Measurements from ENCODE around the gene PGLYRP3. TPM values are rescaled to one million over a fixed set of nuclear protein-coding genes. Genes with fewer than 3 reads are reported as not detected.

PGLYRP3 gene
- total RNA-seq, 1 donor from 2014 or later: not detected

DNA sequence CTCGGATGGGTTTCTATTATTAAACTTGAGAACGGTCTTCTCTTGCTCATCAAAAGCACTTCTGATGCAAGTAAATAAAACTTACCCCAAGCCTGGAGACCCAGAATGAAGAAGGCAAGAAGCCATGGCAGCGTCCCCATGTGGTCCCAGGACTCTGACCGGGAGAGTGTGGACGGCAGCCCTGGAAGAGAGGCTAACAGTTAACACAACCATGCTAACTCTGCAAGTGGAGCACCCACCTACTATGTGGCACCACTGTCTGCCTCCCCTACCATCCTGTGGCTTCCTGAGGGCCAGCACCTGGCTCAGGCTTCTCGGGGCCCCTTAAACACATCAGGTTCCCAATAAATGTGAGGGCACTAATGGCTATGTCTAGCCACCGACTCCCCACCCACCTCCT lies 2.2 kb downstream of the PGLYRP3 start:
- Histone ChIP-seq H3K27ac (replicated peaks) (no peak overlapping the region), H3K27me3 (ENCODE audit: low read depth) (peaks cover 47% of the 10 kb centered on the region), H3K4me3 (no peak overlapping the region), H3K9me3 (replicated peaks) (peaks cover 11% of the 10 kb centered on the region), H3K36me3 (no peaks in the 10 kb centered on the region), H3K4me1 (no peaks in the 10 kb centered on the region)
- TF ChIP-seq, protein P1, sequence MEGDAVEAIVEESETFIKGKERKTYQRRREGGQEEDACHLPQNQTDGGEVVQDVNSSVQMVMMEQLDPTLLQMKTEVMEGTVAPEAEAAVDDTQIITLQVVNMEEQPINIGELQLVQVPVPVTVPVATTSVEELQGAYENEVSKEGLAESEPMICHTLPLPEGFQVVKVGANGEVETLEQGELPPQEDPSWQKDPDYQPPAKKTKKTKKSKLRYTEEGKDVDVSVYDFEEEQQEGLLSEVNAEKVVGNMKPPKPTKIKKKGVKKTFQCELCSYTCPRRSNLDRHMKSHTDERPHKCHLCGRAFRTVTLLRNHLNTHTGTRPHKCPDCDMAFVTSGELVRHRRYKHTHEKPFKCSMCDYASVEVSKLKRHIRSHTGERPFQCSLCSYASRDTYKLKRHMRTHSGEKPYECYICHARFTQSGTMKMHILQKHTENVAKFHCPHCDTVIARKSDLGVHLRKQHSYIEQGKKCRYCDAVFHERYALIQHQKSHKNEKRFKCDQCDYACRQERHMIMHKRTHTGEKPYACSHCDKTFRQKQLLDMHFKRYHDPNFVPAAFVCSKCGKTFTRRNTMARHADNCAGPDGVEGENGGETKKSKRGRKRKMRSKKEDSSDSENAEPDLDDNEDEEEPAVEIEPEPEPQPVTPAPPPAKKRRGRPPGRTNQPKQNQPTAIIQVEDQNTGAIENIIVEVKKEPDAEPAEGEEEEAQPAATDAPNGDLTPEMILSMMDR (IDR thresholded peaks at IDR 0.05; ENCODE audit: borderline replicate concordance): no peak
- no peak for DNase-seq
- intact Hi-C loops (cut with micrococcal nuclease): no loop called here

- H3K27ac ChIP-seq (replicated peaks): no peak overlapping the region
- intact Hi-C loops (cut with micrococcal nuclease): no loop called here
- H3K27me3 ChIP-seq (ENCODE audit: low read depth): peaks cover 47% of the 10 kb centered on the region
- H3K36me3 ChIP-seq: no peaks in the 10 kb centered on the region
- no peaks in the 10 kb centered on the region for H3K4me1 ChIP-seq
- H3K9me3 ChIP-seq (replicated peaks): peaks cover 5% of the 10 kb centered on the region
- TF ChIP-seq, protein P1 (IDR thresholded peaks at IDR 0.05; ENCODE audit: borderline replicate concordance): no peak
- no peak overlapping the region for H3K4me3 ChIP-seq
- no peak for DNase-seq
Observed at GRCh38 chr1:153309441-153309840, 3.3 kb downstream of the PGLYRP3 start.

DNA sequence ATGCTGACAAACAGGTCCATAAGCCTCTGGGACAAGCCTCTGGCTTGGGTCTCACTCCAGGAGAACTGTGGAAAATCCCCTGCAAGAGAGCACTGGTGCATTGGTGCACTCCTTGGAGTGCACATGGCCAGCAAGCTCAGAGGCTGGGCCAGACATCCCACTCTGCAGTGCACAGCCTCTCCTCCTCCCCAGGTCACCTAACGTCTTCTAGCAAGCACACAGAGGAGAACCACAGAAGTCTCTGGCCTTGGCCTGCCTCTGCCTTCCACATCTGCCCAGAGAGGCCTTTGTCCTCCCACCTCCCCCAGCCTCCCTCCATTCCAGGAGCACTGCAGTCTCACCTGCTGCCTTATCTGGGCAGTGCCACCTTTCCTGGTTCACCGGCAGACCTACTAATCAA lies 4.2 kb downstream of the PGLYRP3 start:
- no peak overlapping the region for H3K27ac ChIP-seq (replicated peaks)
- peaks cover 54% of the 10 kb centered on the region for H3K27me3 ChIP-seq (ENCODE audit: low read depth)
- H3K4me1 ChIP-seq: no peaks in the 10 kb centered on the region
- H3K4me3 ChIP-seq: no peak overlapping the region
- TF ChIP-seq, protein P1 (IDR thresholded peaks at IDR 0.05; ENCODE audit: borderline replicate concordance): no peak
- no peaks in the 10 kb centered on the region for H3K36me3 ChIP-seq
- no peaks in the 10 kb centered on the region for H3K9me3 ChIP-seq (replicated peaks)
- intact Hi-C loops (cut with micrococcal nuclease): no loop called here
- DNase-seq: no peak

DNA sequence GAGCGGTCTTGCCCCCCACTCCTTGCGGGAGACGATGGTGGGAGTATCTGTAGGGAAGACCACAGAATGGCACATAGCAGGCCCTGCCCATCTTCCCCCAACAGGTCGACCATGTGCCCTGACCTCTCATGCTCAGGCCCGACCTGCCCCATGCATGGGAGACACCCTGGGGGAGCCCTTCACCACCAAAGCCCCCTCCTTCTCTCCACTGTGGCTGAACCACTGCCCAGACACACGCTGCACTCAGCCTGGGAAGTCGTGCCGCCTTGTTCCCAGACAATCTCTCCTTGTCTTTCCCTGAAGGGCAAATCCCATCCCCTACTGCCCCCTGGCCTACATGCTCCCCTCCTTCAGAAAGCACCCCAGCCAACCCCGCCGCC lies 5.5 kb downstream of the PGLYRP3 start:
- peaks cover 46% of the 10 kb centered on the region for H3K27me3 ChIP-seq (ENCODE audit: low read depth)
- intact Hi-C loops (cut with micrococcal nuclease): no loop called here
- H3K27ac ChIP-seq (replicated peaks): no peak overlapping the region
- DNase-seq: no peak
- no peaks in the 10 kb centered on the region for H3K36me3 ChIP-seq
- H3K9me3 ChIP-seq (replicated peaks): no peaks in the 10 kb centered on the region
- TF ChIP-seq, protein P1 (IDR thresholded peaks at IDR 0.05; ENCODE audit: borderline replicate concordance): no peak
- no peaks in the 10 kb centered on the region for H3K4me1 ChIP-seq
- H3K4me3 ChIP-seq: no peak overlapping the region

DNA sequence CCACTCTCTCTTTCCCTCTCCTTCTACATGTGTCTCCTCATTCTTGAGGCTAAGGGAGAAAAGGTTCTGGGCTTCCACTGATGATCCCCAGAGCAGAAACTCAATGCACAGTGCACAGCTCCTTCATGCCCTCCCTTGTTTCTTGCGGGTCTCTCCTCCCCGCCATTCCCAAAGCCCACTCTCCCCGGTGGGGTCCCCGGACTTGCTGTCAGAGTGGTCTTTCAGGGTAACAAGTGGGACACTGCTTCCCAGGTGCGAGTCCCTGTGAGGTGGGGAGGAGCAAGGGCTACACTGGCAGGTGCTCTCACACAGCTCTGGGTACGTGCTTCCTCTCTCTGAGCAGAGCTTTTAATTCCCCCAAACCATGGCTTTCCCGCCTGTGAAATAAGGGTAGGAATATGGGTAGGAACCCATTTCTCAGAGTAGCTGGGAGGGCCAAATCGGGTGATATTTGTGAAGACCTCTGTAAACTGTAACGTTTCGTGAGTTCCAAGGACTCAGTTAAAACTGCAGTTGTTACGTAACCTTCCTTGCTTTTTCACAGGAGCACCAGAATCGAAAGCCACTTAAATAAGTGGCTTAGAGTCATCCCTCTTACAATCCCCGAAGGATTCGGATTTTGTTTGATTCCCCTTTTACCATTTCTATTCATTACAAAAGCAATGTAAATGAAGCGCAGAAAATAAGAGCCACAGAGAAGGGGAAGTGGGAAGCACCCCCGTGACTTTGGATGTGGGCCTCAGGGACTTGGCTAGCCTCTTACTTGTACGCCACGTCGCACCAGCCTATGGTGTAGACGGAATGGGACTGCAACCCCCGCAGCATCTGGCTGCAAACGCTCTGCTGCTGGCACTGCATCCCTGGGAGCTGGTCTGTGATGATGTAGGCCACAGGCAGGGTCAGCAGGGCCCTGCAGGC lies 6.2 kb downstream of the PGLYRP3 start:
- Histone ChIP-seq H3K9me3 (replicated peaks) (no peaks in the 10 kb centered on the region), H3K36me3 (no peaks in the 10 kb centered on the region), H3K4me3 (no peak overlapping the region), H3K27ac (replicated peaks) (no peak overlapping the region), H3K27me3 (ENCODE audit: low read depth) (peaks cover 46% of the 10 kb centered on the region), H3K4me1 (no peaks in the 10 kb centered on the region)
- intact Hi-C loops (cut with micrococcal nuclease): no loop called here
- DNase-seq: no peak
- TF ChIP-seq, protein P1 (IDR thresholded peaks at IDR 0.05; ENCODE audit: borderline replicate concordance): no peak

All from left ventricle myocardium inferior (tissue), 1 donor.